A204.1 (cell line): ENCODE measurements around the gene ACAT2.
"Not testable (repeated sequence)": the region's sequence is repeated elsewhere in the genome, so short reads cannot be mapped to it uniquely, and the experiment has no call there.

Experiments used
- FAIRE-seq: peaks from 2 replicates; lab custom pipeline; 2012; peaks lifted over from hg19 to GRCh38; lab: Jason Lieb, UNC

Gene ACAT2

GRCh38 chr6:159815410-159815809 is 53.6 kb downstream of the ACAT2 start:
- no peak for FAIRE-seq

- not testable (repeated sequence) for FAIRE-seq
Observed at GRCh38 chr6:159816775-159817174, 54.9 kb downstream of the ACAT2 start.

GRCh38 chr6:159817951-159818739 is 56.3 kb downstream of the ACAT2 start:
- FAIRE-seq = no peak

GRCh38 chr6:159819098-159819497 is 57.3 kb downstream of the ACAT2 start:
- FAIRE-seq = no peak

GRCh38 chr6:159819932-159820640 is 58.2 kb downstream of the ACAT2 start:
- FAIRE-seq = no peak

- no peak for FAIRE-seq
Observed at GRCh38 chr6:159821122-159821521, 59.3 kb downstream of the ACAT2 start.

- no peak for FAIRE-seq
Observed at GRCh38 chr6:159821726-159822125, 59.9 kb downstream of the ACAT2 start.

GRCh38 chr6:159823953-159824352 is 62.1 kb downstream of the ACAT2 start:
- FAIRE-seq = no peak

- FAIRE-seq = not testable (repeated sequence)
Observed at GRCh38 chr6:159824690-159825089, 62.8 kb downstream of the ACAT2 start.

- FAIRE-seq = no peak
Observed at GRCh38 chr6:159826004-159826403, 64.2 kb downstream of the ACAT2 start.

- FAIRE-seq = no peak
Observed at GRCh38 chr6:159826968-159827647, 65.3 kb downstream of the ACAT2 start.

GRCh38 chr6:159828074-159828473 is 66.2 kb downstream of the ACAT2 start:
- FAIRE-seq = no peak
